NT2/D1 (cell line): Measurements from ENCODE around the gene ARGLU1.

Source experiments
- YY1 ChIP-seq: IDR thresholded peaks from 2 replicates; pipeline ENCODE4 v1.6.1; 2011; ENCODE audit not compliant: insufficient read length, insufficient read depth
- ZNF274 ChIP-seq: IDR thresholded peaks from 2 replicates; pipeline ENCODE4 v1.6.1; 2011; ENCODE audit warnings: mild to moderate bottlenecking, low read depth, low read length

- TF ChIP-seq ZNF274 = no peak
- no peak for TF ChIP-seq YY1
Observed at GRCh38 chr13:106493533-106494220, 74.3 kb downstream of the ARGLU1 start.
